GM18909 (cell line): ENCODE measurements around the gene CNIH2.

ENCODE experiments used
- ATAC-seq: cut with Tn5 transposase; IDR thresholded peaks from one replicate; pipeline ENCODE4 v1.9.1; 2021; ENCODE audit warnings: mild to moderate bottlenecking; ENCODE audit not compliant: unreplicated experiment, poor library complexity

CNIH2 gene

GRCh38 chr11:66258473-66258893, 19.5 kb upstream of the CNIH2 start:
- no peak for ATAC-seq

- ATAC-seq, result no peak
Observed at GRCh38 chr11:66259225-66259624, 18.8 kb upstream of the CNIH2 start.

DNA sequence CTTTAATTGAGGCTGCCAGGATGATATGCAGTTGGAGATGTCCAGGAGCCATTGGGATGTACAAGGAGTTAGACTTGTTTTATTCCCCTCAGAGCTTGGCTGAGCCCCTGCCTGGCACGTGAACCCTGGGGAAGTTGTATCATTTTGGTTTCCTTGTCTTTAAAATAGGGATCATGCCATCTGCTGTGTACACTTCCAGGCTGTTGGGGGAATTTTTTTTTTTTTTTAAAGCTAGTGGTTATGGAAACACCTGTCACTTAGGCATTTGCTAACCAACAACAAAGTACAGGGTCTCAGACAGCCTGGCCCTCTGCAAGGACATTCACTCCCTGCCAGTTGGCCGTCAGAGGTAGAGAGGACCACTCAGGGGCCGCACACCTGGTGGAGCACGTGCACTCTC, 18.0 kb upstream of the CNIH2 start:
- no peak for ATAC-seq

DNA sequence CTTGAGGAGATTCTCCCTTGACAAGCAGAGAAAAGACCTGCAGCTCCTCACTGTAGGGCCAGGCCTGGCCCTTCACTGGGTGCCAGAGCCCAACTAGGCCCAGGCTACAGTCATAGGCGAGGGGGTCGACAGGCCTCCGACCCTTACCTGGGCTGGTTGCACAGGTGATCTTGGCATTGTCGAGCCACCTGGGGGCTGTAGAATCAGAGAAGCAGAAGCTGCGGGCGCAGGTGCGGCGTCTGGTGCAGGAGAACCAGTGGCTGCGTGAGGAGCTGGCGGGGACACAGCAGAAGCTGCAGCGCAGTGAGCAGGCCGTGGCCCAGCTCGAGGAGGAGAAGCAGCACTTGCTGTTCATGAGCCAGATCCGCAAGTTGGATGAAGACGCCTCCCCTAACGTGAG, 16.4 kb upstream of the CNIH2 start:
- ATAC-seq, result no peak

- ATAC-seq, result no peak
Observed at GRCh38 chr11:66262191-66262590, 15.8 kb upstream of the CNIH2 start.

GRCh38 chr11:66262696-66263095, 15.3 kb upstream of the CNIH2 start:
- no peak for ATAC-seq

DNA sequence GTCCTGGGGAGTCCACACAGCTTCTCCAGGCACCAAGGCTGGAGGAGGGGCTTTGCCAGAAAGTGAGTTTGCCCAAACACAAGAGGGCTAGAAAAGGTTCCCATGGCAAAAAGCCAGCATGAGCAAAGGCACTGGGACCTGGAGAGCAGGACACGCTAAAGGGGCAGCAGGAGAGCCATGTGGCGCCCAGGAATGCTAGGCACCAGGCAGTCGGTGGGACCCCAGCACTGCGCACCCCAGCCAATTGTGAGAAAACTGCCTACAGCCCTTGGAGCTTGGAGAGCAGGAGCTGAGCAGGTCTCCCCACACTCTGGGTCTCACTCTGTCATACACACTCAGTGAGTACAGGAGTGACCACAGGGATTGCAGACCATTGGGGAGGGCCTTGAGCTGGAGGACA, 14.7 kb upstream of the CNIH2 start:
- no peak for ATAC-seq

GRCh38 chr11:66263785-66264184, 14.2 kb upstream of the CNIH2 start:
- no peak for ATAC-seq

DNA sequence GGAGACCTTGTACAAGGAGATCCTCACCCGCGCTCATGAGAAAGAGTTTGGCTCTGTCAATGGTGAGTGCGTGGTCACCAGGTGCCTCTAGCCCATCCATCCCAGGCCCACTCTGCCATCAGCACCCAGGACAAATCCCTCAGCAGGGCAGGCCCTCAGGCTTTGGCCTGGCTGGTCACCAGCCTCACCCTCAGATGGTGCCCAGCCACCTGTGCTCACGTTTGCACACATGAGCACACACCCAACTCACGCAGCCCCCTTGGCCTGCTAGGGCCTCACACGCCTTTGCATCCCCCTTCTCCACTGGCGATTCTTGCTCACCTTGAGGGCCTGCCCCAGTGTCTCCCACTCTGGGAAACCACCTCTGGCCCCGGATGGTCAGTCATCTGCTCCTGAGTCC, 13.6 kb upstream of the CNIH2 start:
- ATAC-seq, result no peak

DNA sequence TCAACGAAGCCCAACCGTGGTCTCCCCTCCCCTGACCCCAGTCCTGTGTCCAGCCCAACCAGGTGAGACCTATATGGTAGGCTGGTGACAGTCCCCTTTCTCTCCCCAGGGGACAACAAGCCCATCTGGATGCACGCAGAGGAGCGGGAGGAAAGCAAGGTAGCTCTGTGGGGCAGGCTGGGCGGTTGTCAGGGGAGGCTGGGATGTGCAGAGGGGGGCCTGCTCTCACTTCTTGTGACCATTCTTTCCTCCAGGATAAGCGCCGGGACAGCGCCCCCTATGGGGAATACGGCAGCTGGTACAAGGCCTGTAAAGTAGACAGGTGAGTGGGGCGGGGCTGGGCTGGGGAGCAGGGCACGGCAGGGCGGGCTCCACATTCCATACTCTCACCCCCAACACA, 13.1 kb upstream of the CNIH2 start:
- no peak for ATAC-seq

DNA sequence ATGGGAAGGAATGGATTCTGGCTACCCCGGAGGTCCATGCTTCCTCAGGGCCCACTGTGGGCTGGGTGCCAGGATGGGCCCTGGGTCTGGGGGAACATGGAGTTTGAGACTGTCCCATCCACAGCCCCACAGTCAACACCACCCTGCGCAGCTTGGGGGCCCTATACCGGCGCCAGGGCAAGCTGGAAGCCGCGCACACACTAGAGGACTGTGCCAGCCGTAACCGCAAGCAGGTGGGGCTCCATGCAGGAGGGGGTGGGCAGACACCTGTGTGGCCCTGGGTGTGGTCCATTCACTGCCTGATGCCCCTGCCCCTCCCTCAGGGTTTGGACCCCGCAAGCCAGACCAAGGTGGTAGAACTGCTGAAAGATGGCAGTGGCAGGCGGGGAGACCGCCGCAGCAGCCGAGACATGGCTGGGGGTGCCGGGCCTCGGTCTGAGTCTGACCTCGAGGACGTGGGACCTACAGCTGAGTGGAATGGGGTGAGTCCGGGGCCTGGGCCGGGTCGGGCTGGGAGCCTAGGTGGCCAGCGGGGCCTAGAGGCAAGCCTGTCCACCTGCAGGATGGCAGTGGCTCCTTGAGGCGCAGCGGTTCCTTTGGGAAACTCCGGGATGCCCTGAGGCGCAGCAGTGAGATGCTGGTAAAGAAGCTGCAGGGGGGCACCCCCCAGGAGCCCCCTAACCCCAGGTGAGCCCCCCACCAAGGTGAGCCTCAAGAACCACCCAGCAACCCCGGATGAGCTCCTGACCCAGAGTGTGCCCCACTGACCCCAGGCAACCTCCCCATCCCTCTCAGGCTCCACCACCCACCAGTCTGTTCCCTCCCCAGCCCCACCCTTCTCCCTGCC, 12.2 kb upstream of the CNIH2 start:
- ATAC-seq, result no peak

- no peak for ATAC-seq
Observed at GRCh38 chr11:66266378-66267038, 11.5 kb upstream of the CNIH2 start.

- no peak for ATAC-seq
Observed at GRCh38 chr11:66267039-66267378, 11.0 kb upstream of the CNIH2 start.

- ATAC-seq, result peak; percentile 54
Observed at GRCh38 chr11:66267379-66268243, 10.4 kb upstream of the CNIH2 start.

- ATAC-seq, result peak; percentile 81
Observed at GRCh38 chr11:66268244-66268951, 9.6 kb upstream of the CNIH2 start, which contains the start of gene RAB1B. TSS of gene RAB1B (plus strand) at chr11:66268639. CDS start at chr11:66268680, 41 bp downstream.

- ATAC-seq, result no peak
Observed at GRCh38 chr11:66268952-66269905, 8.7 kb upstream of the CNIH2 start.

- ATAC-seq, result no peak
Observed at GRCh38 chr11:66271816-66272215, 6.2 kb upstream of the CNIH2 start.

DNA sequence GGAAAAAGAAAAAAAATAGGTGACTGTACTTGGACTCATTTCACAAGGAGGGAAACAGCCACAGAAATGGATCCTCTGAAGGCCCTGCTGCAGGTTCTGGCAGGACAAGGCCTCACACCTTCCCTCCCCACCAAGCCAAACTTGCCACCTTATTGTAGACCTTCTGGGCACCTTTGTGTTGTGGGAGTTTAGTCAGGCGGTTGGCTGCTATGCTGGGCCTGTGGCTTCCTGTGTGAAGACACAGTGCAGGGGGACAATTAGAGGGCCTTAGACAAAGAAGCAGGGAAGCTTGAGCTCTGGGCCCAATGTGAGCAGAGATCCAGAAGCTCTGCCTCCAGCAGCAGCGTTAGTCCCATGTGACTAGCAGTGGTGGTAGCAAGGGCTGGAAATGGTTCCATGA, 5.4 kb upstream of the CNIH2 start:
- no peak for ATAC-seq

DNA sequence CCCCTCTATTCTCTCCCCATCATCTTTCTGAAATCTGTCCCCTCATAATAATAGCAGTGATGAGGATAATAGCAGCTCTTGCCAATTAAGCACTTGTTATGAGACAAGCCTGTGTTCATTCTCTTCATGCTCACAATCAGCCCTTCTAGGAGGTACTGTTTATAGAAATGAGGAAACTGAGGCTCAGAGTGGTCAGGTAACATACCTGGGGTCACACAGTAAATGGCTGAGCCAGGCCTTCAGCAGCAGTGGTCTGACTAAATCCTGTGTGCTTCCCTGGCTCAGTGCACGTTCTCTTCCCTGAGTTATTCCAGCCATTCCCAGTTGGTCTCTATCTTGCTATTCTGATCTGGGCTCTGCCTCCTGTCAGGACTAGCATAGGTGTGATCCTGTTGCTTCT, 3.8 kb upstream of the CNIH2 start:
- no peak for ATAC-seq
